Measurements from ENCODE around the gene NDOR1.
"Not testable (repeated sequence)": the region's sequence is repeated elsewhere in the genome, so short reads cannot be mapped to it uniquely, and the experiment has no call there.

NDOR1 gene

DNA sequence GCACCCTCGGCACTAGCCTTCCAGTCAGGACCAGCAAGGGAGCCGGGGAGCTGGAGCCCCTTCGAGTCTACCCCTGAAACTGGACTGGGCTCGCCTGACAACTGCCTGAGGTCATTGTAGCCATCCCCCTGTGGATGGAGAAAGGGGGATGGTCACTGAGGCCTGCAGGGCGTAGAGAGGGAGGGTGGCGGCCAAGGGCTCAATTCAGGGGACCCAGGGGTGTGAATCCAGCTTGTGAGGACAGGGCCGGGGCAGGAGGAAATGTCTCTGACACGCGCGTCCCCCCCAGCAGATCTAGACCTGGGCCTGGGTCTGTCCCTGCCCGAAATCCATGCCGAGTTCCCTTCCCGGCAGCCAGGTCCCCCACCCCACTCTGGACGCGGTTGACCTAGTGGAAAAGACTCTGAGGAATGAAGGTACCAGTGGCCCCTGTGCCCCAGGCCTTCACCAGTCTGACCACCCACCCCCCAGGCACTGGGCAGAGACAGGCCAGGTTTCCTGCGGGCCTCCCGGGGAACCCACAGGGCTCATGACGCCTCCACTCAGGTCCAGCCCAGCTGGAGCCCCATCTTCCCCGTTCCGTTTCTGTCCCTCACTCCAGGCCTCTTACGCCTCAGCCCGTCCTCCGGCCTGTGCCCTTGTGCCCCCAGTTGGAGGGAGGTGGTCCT lies 26.0 kb downstream of the NDOR1 start:
- Mint-ChIP-seq H3K27me3 (peaks cover 2% of the 10 kb centered on the region), H3K9me3 (no peaks in the 10 kb centered on the region), H3K4me1 (peaks cover 7% of the 10 kb centered on the region), H3K36me3 (ENCODE audit: low read depth) (no peaks in the 10 kb centered on the region), H3K27ac (no peak overlapping the region), H3K4me3 (no peak overlapping the region)
- DNase-seq (no peak), ATAC-seq (no peak)

DNA sequence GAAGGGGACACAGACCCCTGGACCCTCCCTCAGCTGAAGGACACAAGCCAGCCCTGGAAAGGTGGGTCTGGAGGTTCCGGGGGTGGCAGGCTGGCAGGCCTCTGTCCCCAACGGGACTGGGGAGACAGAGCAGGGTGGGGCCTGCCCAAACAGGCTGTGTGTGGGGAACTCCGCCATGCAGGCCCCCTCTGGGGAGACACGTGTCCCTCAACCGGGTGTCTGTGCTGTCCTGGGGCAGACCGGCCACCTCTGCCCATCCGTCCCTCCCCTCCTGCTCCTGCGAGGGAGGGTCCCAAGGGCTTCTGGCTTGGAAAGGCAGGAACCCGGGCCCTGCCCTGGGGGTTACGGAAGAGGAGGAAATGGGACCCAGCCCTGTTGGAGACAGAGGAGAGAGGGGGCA lies 26.6 kb downstream of the NDOR1 start:
- peaks cover 2% of the 10 kb centered on the region for H3K27me3 Mint-ChIP-seq

GRCh38 chr9:137232510-137232909 lies 27.0 kb downstream of the NDOR1 start:
- ATAC-seq = no peak
- H3K4me1 Mint-ChIP-seq = peaks cover 8% of the 10 kb centered on the region
- no peak overlapping the region for H3K4me3 Mint-ChIP-seq
- no peaks in the 10 kb centered on the region for H3K9me3 Mint-ChIP-seq
- H3K27me3 Mint-ChIP-seq = peaks cover 2% of the 10 kb centered on the region
- H3K36me3 Mint-ChIP-seq (ENCODE audit: low read depth) = no peaks in the 10 kb centered on the region
- no peak for DNase-seq
- H3K27ac Mint-ChIP-seq = no peak overlapping the region

More for the DNA sequence above, 26.6 kb downstream of the NDOR1 start:
- Mint-ChIP-seq H3K36me3 (ENCODE audit: low read depth) (no peaks in the 10 kb centered on the region), H3K9me3 (no peaks in the 10 kb centered on the region), H3K4me3 (no peak overlapping the region), H3K27ac (no peak overlapping the region), H3K4me1 (peaks cover 10% of the 10 kb centered on the region)
- DNase-seq = no peak
- ATAC-seq = no peak

- Mint-ChIP-seq H3K9me3 (no peaks in the 10 kb centered on the region), H3K4me3 (no peak overlapping the region), H3K27ac (no peak overlapping the region), H3K27me3 (no peaks in the 10 kb centered on the region), H3K4me1 (peaks cover 9% of the 10 kb centered on the region), H3K36me3 (ENCODE audit: low read depth) (no peaks in the 10 kb centered on the region)
- ATAC-seq = no peak
- no peak for DNase-seq
Observed at GRCh38 chr9:137233143-137233980, 27.9 kb downstream of the NDOR1 start.

DNA sequence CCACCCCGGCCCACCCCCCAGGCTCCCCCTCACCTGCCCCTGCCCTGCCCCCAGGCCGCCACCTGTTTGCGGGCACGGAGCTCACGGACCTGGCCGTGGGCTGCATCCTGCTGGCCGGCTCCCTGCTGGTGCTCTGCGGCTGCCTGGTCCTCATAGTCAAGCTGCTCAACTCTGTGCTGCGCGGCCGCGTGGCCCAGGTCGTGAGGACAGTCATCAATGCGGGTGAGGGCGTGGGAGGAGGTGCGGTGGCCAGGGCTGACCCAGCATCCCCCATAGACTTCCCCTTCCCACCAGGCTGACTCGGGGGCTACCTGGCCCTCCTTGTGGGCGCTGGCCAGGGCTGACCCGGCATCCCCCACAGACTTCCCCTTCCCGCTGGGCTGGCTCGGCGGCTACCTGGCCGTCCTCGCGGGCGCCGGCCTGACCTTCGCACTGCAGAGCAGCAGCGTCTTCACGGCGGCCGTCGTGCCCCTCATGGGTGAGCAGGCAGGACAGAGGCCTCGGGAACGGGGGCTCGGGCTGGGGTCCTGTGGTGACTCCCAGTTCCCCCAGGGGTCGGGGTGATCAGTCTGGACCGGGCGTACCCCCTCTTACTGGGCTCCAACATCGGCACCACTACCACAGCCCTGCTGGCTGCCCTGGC lies 28.7 kb downstream of the NDOR1 start:
- ATAC-seq (no peak), DNase-seq (no peak)
- H3K27ac Mint-ChIP-seq = no peak overlapping the region
- no peaks in the 10 kb centered on the region for H3K9me3 Mint-ChIP-seq
- H3K4me1 Mint-ChIP-seq = peaks cover 14% of the 10 kb centered on the region
- no peaks in the 10 kb centered on the region for H3K27me3 Mint-ChIP-seq
- H3K4me3 Mint-ChIP-seq = no peak overlapping the region
- H3K36me3 Mint-ChIP-seq (ENCODE audit: low read depth) = no peaks in the 10 kb centered on the region

GRCh38 chr9:137234758-137235423 lies 29.4 kb downstream of the NDOR1 start:
- Mint-ChIP-seq H3K27ac (no peak overlapping the region), H3K36me3 (ENCODE audit: low read depth) (no peaks in the 10 kb centered on the region), H3K9me3 (no peaks in the 10 kb centered on the region), H3K4me3 (no peak overlapping the region), H3K4me1 (peaks cover 19% of the 10 kb centered on the region), H3K27me3 (no peaks in the 10 kb centered on the region)
- DNase-seq (no peak), ATAC-seq (no peak)

DNA sequence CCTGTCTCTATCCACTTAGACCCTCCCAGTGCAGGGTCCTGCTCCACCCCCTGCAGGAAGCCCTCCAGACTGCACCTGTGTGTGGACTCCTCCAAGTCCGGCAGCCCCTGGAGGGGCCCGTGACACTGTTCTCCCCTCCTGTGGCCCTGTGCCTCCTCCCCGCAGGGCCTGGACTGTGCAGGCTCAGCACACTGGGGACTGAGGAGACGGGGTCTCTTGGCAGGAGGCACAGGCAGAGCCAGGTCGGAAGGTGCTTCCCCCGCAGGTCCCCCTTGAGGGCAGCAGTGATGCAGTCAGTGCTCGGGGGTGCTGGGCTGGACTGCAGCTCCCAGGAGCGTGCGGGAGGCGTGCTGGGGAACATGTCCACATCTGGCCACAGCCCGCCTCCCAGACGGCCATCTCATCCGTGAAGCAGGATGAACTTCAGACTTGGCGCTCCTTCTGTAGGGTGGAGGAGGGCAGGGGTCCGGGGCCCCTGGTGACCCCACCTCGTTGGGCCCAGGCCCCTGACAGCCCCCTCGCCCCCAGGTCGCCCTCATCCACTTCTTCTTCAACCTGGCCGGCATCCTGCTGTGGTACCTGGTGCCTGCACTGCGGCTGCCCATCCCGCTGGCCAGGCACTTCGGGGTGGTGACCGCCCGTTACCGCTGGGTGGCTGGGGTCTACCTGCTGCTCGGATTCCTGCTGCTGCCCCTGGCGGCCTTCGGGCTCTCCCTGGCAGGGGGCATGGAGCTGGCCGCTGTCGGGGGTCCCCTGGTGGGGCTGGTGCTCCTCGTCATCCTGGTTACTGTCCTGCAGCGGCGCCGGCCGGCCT lies 30.1 kb downstream of the NDOR1 start:
- Mint-ChIP-seq H3K36me3 (ENCODE audit: low read depth) (no peaks in the 10 kb centered on the region), H3K27me3 (no peaks in the 10 kb centered on the region), H3K27ac (no peak overlapping the region), H3K4me1 (peaks cover 19% of the 10 kb centered on the region), H3K9me3 (no peaks in the 10 kb centered on the region), H3K4me3 (no peak overlapping the region)
- ATAC-seq = no peak
- DNase-seq = no peak

GRCh38 chr9:137236238-137236935 lies 30.9 kb downstream of the NDOR1 start:
- Mint-ChIP-seq H3K4me3 (no peak overlapping the region), H3K27ac (no peak overlapping the region), H3K9me3 (no peaks in the 10 kb centered on the region), H3K27me3 (peaks cover 3% of the 10 kb centered on the region), H3K4me1 (peaks cover 22% of the 10 kb centered on the region), H3K36me3 (ENCODE audit: low read depth) (peaks cover 4% of the 10 kb centered on the region)
- DNase-seq = peak; percentile 97
- ATAC-seq = peak; percentile 31

GRCh38 chr9:137236936-137237421 lies 31.5 kb downstream of the NDOR1 start:
- no peak for DNase-seq
- Mint-ChIP-seq H3K27ac (no peak overlapping the region), H3K27me3 (peaks cover 3% of the 10 kb centered on the region), H3K9me3 (no peaks in the 10 kb centered on the region), H3K4me3 (no peak overlapping the region), H3K4me1 (peaks cover 24% of the 10 kb centered on the region), H3K36me3 (ENCODE audit: low read depth) (peaks cover 6% of the 10 kb centered on the region)
- no peak for ATAC-seq

DNA sequence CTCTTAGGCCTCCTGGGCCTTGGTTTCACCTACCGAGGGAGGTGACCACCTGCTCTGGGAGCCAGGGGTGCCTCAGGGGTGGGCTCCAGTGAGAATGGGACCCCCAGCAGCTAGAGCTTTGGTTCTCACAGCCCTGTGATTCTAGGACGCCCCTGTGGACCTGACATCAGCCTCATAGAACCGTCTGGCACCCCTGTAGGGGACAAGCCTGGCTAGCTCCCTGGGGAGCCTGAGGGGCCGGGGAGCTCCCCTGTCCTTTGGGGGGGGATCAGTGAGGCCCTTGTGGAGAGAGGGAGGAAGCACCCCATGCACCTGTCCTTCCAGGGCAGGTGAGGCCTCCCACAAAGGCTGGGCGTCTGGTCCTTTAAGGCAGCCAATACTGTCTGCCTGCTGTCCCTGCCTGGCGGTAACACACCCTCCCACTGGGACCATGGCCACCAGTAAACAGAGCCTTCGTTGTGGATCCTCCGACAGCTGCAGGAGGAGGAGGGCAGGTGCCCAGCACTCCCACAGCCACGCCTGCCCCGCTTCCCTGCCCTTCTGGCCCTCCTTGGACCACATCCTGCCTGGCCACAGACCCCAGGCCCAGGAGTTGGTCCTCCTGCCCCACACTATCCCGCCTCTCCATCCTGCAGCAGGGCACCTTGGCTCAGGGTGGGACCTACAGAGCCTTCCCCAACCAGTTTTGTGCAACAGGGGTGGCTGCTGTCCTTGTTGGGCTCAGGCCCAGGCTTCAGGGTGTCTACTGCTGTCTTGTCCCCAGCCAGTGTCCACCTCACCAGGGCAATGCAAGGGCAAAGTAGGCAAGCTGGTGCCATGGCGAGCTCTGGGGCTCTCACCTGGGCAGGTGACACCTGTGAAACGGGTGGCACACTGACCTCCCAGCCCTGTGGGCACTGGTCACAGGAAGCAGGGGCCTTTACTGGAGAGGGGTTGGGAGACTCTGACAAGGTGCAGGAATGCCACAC lies 32.5 kb downstream of the NDOR1 start:
- Mint-ChIP-seq H3K36me3 (ENCODE audit: low read depth) (peaks cover 17% of the 10 kb centered on the region), H3K4me1 (peaks cover 34% of the 10 kb centered on the region), H3K9me3 (no peaks in the 10 kb centered on the region), H3K27ac (no peak overlapping the region), H3K27me3 (peaks cover 3% of the 10 kb centered on the region), H3K4me3 (no peak overlapping the region)
- ATAC-seq (no peak), DNase-seq (no peak)

DNA sequence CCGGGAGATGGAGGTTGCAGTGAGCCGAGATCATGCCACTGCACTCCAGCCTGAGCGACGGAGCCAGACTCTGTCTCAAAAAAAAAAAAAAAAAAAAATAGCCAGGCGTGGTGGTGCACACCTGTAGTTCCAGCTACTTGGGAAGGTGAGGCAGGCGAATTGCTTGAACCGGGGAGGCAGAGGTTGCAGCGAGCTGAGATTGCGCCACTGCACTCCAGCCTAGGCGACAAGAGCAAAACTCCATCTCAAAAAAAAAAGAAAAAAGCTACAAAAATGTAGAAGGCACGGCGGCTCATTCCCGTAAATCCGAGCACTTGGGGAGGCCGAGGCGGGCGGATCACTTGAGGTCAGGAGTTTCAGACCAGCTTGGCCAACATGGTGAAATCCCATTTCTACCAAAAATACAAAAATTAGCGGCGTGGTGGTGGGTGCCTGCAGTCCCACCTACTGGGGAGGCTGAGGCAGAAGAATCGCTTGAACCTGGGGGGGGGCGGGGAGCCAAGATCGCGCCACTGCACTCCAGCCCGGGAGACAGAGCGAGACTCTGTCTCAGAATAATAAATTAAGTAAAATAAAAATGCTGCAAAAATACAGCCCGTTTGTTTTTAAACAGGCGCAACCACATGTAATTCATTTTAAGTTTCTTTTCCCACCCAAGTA lies 34.2 kb downstream of the NDOR1 start:
- H3K9me3 Mint-ChIP-seq, H3K27me3 Mint-ChIP-seq, ATAC-seq, DNase-seq: not testable (repeated sequence)
- H3K4me3 Mint-ChIP-seq = peak overlapping the region; percentile 88
- peak overlapping the region; percentile 42 for H3K27ac Mint-ChIP-seq
- H3K36me3 Mint-ChIP-seq (ENCODE audit: low read depth) = peaks cover 25% of the 10 kb centered on the region
- H3K4me1 Mint-ChIP-seq = peaks cover 37% of the 10 kb centered on the region

DNA sequence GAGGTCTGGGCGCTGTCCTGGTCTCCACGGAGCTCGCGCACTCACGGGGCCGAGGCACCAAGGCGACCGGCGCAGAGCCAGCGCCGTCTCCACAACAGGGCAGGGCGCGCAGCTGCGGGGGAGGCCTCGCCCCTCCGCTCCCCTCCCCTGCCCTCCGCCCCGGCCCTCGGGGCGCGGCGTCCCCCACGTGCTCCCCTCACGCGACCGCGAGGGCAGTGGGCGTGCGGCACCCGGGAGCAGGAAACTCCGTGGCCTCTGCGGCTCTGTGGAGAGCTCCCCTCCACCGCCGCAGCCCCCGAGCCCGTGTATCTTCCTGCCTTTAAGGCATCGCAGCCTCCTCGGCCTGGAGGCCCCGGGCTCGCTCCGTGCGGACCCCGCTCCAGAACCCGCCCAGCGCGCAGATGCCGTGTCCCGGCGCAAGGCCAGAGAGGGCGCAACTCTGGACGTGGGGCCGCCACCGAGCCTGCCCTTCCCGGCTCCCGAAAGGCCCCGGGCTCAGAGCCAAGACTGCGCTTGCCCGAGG lies 34.9 kb downstream of the NDOR1 start:
- Mint-ChIP-seq H3K9me3 (no peaks in the 10 kb centered on the region), H3K36me3 (ENCODE audit: low read depth) (peaks cover 25% of the 10 kb centered on the region), H3K4me1 (peaks cover 34% of the 10 kb centered on the region), H3K27ac (peak overlapping the region; percentile 42), H3K4me3 (peak overlapping the region; percentile 88), H3K27me3 (peaks cover 3% of the 10 kb centered on the region)
- DNase-seq = peak; percentile 70
- ATAC-seq = peak; percentile 20
